SH-SY5Y (cell line): ENCODE data around the gene SLC35G4.

Experiments used
- GATA2 ChIP-seq: IDR thresholded peaks from 2 replicates; pipeline ENCODE4 v1.6.1; 2011; ENCODE audit warnings: mild to moderate bottlenecking, low read depth, low read length
- GATA3 ChIP-seq: IDR thresholded peaks from 2 replicates; pipeline ENCODE4 v1.6.1; 2011; ENCODE audit warnings: low read depth, mild to moderate bottlenecking, low read length, moderate library complexity

GRCh38 chr18:11658989-11659388 lies 49.6 kb downstream of the SLC35G4 start:
- no peak for TF ChIP-seq GATA3
- no peak for TF ChIP-seq GATA2
